GM21786 (cell line): ENCODE data around the gene RXRA.

Experiments used
- ATAC-seq: cut with Tn5 transposase; IDR thresholded peaks from one replicate; pipeline ENCODE4 v1.9.1; 2021; ENCODE audit not compliant: unreplicated experiment

RXRA gene

GRCh38 chr9:134322781-134323241 lies 3.4 kb upstream of the RXRA start:
- no peak for ATAC-seq

DNA sequence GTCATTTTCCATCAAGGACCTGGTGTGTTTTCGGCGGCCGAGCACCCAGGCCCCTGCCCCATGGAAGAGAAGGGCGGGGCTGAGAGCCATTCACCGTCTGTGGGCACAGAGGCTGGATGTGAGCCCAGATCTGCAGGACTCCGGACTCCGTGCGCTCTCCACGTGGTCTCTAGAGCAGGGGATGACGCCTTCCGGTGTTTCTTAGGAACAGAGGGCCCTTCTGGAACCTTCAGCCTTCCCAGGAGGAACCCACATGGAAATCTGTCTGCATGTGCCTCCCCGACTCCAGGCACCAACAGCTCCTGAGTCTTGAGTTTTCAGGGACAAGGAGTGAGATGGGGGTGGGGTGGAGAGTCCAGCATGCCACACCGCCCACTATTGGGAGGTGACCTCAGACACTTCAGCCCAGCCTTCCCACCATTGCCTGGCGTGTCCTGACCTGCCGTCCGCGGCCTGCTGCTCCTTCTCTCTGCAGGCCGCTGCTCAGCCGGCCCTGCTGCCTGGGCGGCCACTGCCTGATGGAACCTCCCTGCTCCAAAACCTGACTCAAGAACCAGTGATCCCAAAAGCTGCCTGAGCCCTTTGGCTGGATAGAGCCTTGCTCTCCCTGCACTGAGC lies 2.4 kb upstream of the RXRA start:
- ATAC-seq = no peak

DNA sequence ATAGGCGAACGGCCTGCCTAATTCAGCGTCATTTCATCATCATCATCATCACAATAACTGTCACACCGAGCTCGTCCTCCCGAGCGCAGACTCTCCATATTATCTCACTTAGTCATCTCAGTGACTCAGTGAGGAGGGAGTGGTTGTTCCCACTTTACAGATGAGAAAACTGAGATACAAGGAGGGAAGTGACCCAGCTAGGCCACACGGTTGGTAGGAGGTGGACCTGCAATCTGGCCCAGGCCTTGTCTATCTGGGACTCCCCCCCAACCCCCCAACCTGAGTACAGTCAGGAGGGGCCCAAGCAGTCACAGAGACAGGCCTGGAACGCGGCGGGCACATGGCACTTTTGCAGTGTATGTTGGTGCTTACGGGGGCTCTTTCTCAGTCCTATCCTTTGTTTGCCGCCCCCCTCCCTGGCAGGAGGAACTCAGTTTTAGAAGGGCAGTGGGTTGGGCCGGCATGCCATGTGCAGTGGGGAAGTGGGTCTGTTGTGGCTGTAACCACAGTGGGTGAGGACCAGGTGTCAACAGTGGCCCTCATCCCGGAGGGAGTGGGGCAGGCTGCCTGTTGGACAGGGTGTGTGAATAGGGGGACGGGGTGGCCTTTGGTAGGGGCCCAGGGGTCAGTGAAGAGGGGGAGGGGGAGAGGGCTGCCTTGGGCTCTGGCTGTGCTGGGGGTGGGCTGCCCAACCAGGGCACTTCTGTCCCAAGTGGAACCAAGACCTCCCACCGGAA lies 1.7 kb upstream of the RXRA start:
- no peak for ATAC-seq

- ATAC-seq = no peak
Observed at GRCh38 chr9:134325096-134325812, 1.0 kb upstream of the RXRA start.

DNA sequence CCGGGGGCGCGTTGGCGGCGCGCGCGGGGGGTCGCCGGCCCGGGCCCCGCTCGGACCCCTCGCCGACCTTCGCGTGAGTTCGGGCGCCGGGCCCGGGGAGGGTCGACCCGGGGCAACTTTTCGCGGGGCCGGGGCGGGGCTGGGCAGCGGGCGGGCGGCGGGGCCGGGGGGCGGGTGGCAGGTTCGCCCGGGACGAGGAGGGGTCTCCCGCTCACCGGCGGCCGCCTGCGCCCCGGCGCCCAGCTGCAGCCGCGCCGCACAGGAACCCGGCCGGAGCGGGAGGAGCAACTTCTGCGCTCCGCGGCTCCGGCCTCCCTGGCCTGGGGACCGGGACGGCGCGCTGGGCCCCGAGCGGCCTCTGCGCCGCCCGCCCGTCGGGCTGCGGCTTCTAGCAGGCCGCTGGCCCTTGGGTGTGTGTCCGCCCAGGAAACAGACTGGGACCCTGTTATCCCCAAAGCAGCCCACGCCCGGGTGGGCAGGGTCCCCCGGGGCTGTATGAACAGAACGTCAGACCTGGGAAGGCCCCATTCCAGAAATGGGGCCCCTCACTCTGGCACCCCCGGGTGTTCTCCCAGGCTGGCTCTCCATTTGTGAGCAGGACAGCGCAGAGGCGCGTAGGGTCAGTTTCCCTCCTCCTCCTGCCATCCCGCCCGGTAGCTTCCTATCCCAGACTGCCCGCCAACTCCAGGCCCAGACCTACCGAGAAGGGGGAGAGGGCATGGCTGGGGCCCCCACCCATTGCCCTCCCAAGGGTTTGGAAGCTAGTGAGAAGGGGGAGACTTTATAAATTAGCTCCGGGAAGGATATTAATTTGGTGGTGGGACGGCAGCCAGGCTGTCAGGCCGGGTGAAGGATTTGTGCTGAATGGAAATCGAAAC lies 708 bp downstream of the RXRA start:
- no peak for ATAC-seq

DNA sequence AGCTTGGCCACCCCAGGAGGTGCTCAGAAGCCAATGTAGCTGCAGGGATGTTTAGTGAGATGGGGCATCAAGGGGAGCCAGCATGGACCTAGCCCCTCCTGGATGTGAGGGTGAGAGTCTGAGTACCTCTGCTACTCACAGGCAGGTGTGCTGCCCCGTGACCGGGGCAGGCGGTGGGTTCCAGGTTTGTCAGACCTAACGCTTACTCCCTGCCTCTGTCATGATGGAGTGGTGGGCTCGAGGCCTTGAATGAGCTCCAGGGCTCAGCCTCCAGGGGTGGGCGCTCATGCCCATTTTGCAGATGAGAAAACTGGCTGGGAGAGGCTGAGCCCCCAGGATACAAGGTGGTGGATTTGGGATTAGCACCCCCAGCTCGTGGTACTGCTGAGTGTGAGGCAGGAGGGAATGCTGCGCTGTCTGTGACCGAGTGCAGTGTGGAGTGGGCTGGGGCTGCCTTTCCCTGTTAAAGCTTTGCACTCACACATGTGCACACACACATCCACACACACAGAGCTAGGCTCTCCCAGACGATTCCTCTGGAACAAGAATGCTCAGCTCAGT lies 1.5 kb downstream of the RXRA start:
- no peak for ATAC-seq

DNA sequence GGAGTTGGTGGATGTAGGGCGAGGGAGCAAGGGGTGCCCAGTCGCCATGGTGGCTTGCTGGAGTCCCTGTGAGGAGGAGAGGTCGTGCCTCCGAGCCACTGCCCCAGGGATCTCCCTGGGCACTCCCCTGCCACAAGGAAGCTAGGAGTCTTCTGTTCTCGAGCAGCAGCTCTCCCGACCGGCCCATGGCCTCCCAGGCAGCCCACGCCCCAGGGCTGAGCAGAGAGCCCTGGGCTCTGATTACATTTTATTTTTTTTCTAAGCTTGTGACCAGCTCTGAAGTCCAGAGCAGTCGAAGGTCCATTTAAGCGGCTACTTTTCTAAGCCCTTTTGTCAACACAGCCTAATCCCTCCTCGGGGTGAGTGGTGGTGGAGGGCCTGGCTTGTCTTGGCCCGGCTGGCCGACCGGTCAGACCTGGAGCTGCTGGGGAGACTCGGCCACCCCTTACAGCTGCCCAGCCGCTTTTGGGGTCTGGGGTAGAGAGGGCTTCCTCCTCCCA lies 2.1 kb downstream of the RXRA start:
- no peak for ATAC-seq

DNA sequence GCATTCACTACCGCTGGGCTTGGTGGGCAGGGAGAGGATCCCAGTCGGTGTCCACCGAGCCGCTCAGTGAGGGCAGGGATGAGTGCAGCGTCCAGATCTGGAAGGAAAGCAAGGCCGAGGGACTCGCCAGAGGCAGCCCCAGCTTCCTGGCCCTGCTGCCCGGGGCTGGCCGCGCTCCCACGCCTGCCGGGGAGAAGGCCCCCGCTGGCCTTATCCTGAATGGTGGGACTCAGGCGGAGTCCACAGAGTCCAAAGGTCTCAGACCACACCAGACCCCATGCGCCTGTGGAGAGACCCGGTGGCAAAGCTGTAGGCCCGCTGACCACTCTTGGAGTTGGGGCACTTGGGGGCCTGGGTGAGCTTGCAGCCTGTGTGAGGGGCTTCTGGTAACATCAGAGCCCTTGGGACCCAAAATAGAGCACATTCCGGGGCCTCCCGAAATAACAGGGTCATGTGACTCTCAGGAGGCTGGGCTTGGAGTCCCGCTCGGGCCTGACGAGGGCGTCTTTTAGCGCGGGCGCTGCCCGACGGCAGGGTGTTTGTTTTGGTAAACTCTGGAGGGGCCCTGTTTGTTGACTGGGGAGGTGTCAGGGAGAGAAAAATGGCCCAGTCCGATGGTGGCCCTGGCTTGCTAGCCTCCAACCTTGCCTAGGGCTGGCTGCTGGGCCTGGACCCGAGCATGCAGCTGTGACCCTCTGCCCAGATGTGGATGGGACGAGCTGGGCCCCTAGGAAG lies 2.8 kb downstream of the RXRA start:
- no peak for ATAC-seq

DNA sequence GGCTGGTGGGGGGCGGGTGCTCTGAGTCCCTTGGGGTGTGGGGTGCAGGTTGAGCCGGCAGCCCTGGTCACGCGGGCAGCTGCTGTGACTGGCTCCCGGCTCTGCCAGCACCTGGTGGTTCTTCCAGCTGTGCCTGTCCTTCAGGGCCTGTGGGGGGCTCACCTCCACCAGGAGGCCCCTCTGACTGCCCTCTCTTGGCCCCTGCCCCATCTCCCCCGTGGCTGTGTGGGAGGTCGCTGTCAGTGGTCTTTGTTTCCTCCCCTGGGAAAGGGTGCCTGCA lies 3.3 kb downstream of the RXRA start:
- no peak for ATAC-seq

DNA sequence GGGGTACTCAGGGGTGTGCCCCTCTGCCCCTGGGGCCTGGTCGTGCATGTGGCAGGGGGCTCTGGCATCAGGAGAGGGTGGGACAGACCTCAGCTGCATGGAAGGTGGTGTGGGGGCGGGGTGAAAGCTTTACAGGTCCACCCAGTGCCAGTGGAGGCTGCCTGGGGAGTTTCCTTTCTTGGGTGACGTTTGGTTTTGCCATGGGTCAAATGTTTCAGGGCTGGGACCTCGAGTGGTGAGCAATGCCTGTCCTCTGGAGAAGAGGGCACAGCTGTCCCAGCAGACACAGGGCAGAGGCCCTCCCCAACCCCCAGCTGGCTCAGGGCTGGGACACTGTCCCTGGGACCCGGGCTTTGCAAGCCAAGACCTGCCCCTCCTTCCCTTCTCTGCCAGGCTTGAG lies 3.6 kb downstream of the RXRA start:
- ATAC-seq = no peak

- no peak for ATAC-seq
Observed at GRCh38 chr9:134330590-134330989, 4.3 kb downstream of the RXRA start.

GRCh38 chr9:134331186-134332025 lies 5.2 kb downstream of the RXRA start:
- ATAC-seq = no peak

GRCh38 chr9:134332266-134332665 lies 6.0 kb downstream of the RXRA start:
- ATAC-seq = no peak

DNA sequence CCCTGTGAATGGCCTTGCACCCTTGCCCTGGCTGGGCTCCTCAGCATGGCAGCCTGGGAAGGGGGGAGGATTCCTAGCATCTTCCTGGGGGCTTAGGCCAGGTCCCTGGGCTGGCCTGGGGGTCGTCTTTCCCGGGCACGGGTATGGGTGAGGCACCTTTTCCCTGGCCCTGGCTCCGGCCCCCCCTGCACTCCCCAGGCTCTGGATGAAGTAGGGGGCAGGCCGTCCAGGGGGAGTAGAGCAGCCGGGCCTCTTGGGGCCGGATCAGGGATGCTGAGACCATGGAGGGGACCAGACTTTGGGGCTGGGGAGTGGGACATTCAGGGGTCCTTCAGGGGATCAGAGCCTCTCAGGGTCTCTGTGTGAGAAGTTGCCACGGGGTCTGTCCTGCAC lies 6.6 kb downstream of the RXRA start:
- no peak for ATAC-seq

DNA sequence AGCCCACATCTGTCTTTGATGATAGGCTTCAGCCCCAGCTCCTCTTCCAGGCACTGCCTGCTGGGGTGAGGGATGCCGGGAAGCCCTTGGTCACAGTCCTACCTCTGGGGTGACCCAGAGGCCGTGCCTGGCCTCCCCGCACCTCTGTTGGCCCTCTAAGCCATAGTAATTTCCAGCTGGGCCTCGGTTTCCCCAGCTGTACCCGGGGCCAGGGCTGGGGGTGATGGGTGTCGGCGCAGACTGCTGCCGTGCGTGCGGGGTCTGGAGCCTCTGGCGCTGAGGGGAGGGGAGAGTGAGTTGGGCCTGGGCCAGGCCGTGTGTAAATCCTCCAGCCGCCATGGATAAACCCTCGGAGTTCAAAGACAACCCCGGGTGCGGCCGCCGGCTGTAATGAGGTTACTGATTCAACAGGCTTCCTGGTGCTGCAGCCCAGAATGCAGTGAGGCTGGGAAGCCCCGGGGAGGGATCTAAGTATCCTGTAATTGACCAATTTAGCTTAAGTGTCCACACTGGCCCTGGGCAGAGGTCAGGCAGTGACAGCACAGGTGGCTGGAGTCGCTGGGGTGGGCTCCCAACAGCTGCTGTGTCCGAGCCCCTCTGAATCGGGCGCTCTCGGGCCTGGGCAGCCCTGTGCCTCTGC lies 7.1 kb downstream of the RXRA start:
- ATAC-seq = no peak

GRCh38 chr9:134333874-134334581 lies 7.8 kb downstream of the RXRA start:
- no peak for ATAC-seq

GRCh38 chr9:134335061-134335460 lies 8.8 kb downstream of the RXRA start:
- ATAC-seq = no peak

DNA sequence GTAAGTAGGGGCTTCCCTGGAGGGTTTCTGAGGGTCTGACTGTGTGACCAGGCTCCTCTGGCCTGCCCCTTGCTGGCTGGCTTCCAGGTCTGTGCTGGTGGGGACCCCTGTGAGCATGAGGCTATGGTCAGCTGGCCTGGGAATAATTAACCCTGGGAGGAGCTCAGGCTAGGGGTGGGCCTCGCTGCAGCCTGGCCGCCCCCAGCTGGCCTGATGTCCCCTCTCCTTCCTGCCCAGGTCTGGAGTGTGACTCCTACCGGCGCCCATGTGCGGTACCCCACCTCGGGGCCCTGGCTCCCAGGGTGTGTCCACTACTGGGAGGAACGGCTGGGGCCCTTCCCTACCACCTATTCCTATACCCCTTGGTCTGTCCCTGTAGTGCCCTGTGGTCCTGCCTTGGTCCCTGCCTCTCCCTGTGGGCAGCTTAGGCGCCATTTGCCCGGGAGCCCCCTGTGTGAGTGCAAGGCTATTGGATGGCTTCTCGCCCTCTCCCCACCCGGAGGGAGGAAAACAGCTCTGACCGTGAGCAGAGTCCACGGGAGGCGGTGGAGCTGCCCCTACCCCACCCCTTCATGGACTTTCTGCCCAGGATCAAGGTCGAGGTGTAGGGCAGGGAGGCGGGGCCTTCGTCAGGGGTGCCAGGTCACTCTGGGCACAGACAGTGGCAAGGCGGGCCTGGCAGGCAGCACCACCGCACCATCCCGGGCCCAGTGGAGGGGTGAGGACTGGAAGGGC lies 9.4 kb downstream of the RXRA start:
- ATAC-seq = no peak
